GM12878 (cell line): Measurements from ENCODE around the gene IL34. TPM values are rescaled to one million over a fixed set of nuclear protein-coding genes. Genes with fewer than 3 reads are reported as not detected.

Experiments
- ATAC-seq: fragments of 200-7000 bp; cut with Tn5 transposase; 3 replicates; pipeline ENCODE4 v1.9.1; 2020; ENCODE audit warnings: mild to moderate bottlenecking, moderate library complexity
- BruUV-seq: library from RNA; stranded (reverse); fragments of 400-500 nt; replicated peaks from 2 replicates; lab custom pipeline; 2021; lab: Mats Ljungman, UMichigan
- CTCF ChIA-PET: fragments of 300-600 bp; sonication (Branson Sonifier 250); formaldehyde crosslinking; extraction: SDS; loops from one replicate; lab custom pipeline; 2021; ENCODE audit warnings: inconsistent platforms; lab: Yijun Ruan, JAX
- POLR2A ChIA-PET: fragments of 350-600 bp; formaldehyde crosslinking; extraction: SDS; loops from one replicate; lab custom pipeline; 2021; ENCODE audit warnings: inconsistent platforms; lab: Charles Lee
- RAD21 ChIA-PET: fragments of 300-600 bp; sonication (Branson Sonifier 250); formaldehyde crosslinking; loops from one replicate; lab custom pipeline; 2023; ENCODE audit warnings: antibody characterized with exemption; ENCODE audit not compliant: unreplicated experiment; lab: Charles Lee
- SMC1A ChIA-PET: fragments of 300-600 bp; sonication (Branson Sonifier 250); formaldehyde crosslinking; loops from one replicate; lab custom pipeline; 2023; ENCODE audit not compliant: unreplicated experiment, uncharacterized antibody; lab: Charles Lee
- DNase-seq: peaks from one replicate; pipeline ENCODE4 v3.0.0-alpha.2; 2011; ENCODE audit warnings: low read depth, low spot score
- FAIRE-seq: peaks from 3 replicates; lab custom pipeline; 2011; peaks lifted over from hg19 to GRCh38; lab: Jason Lieb, UNC
- H2AFZ ChIP-seq: 2 replicates; pipeline ENCODE4 v1.6.0; 2011; ENCODE audit warnings: low read depth, low read length, control low read depth; ENCODE audit not compliant: control insufficient read depth
- H3K27ac ChIP-seq: 2 replicates; pipeline ENCODE4 v1.5.1; 2011; ENCODE audit warnings: control low read depth; ENCODE audit not compliant: control insufficient read depth, insufficient read depth
- H3K27me3 ChIP-seq, 2 experiments: replicated peaks in 1 of 2; 2 replicates each; pipeline versions ENCODE4 v1.6.0 to v1.6.1; 2011; ENCODE audit warnings: low read length in 1 of 2; ENCODE audit not compliant: control insufficient read depth in 2 of 2, insufficient read depth in 2 of 2
- H3K36me3 ChIP-seq, 2 experiments: 2 replicates each; pipeline ENCODE4 v1.5.1; 2011; ENCODE audit warnings: low read length in 1 of 2; ENCODE audit not compliant: control insufficient read depth in 2 of 2, insufficient read depth in 2 of 2
- H3K4me1 ChIP-seq: 2 replicates; pipeline ENCODE4 v1.6.1; 2011; ENCODE audit warnings: mild to moderate bottlenecking, low read length, moderate library complexity, mixed read lengths; ENCODE audit not compliant: control insufficient read depth, insufficient read depth
- H3K4me2 ChIP-seq: 2 replicates; pipeline ENCODE4 v1.6.0; 2011; ENCODE audit warnings: control low read depth; ENCODE audit not compliant: control insufficient read depth, insufficient read depth
- H3K4me3 ChIP-seq: fragments of 200-600 bp; sonication (generic); 2 replicates; pipeline ENCODE4 v1.5.1; 2016
- H3K79me2 ChIP-seq: 2 replicates; pipeline ENCODE4 v1.6.0; 2011; ENCODE audit warnings: low read length; ENCODE audit not compliant: control insufficient read depth, insufficient read depth
- H3K9ac ChIP-seq: 2 replicates; pipeline ENCODE4 v1.8.0; 2011; ENCODE audit warnings: low read length, control low read depth, mixed read lengths; ENCODE audit not compliant: control insufficient read depth, insufficient read depth
- H3K9me3 ChIP-seq: replicated peaks from 3 replicates; pipeline ENCODE4 v1.5.1; 2011; ENCODE audit warnings: mild to moderate bottlenecking, low read length; ENCODE audit not compliant: control insufficient read depth, insufficient read depth
- H4K20me1 ChIP-seq: 2 replicates; pipeline ENCODE4 v1.6.0; 2011; ENCODE audit not compliant: control insufficient read depth, insufficient read depth
- CREM ChIP-seq: IDR thresholded peaks from 2 replicates; pipeline ENCODE4 v1.6.1; 2014; ENCODE audit warnings: antibody characterized with exemption, low read depth
- GATAD2B ChIP-seq: fragments of 450-650 bp; conservative IDR thresholded peaks from 2 replicates; pipeline ENCODE4 v1.6.1; 2017; ENCODE audit warnings: low read depth, mild to moderate bottlenecking, moderate library complexity
- HCFC1 ChIP-seq: fragments of 150-350 bp; IDR thresholded peaks from 2 replicates; pipeline ENCODE4 v1.6.1; 2014; ENCODE audit warnings: low read length
- HDGF ChIP-seq: fragments of 450-650 bp; IDR thresholded peaks from 2 replicates; pipeline ENCODE4 v1.6.1; 2016; ENCODE audit warnings: antibody characterized with exemption
- KAT2A ChIP-seq: conservative IDR thresholded peaks from 2 replicates; pipeline ENCODE4 v1.6.1; 2011; ENCODE audit warnings: low read depth, low read length; ENCODE audit not compliant: control insufficient read depth
- KLF5 ChIP-seq: fragments of 450-650 bp; IDR thresholded peaks from 2 replicates; pipeline ENCODE4 v1.6.1; 2014; ENCODE audit warnings: mild to moderate bottlenecking; ENCODE audit not compliant: partially characterized antibody
- MTA3 ChIP-seq: IDR thresholded peaks from 2 replicates; pipeline ENCODE4 v1.6.1; 2012; ENCODE audit warnings: low read length, inconsistent platforms, borderline replicate concordance
- PAX8 ChIP-seq: fragments of 450-650 bp; IDR thresholded peaks from 2 replicates; pipeline ENCODE4 v1.6.1; 2017; ENCODE audit warnings: mild to moderate bottlenecking, moderate library complexity
- SRF ChIP-seq, 2 experiments: IDR thresholded peaks; 2 replicates each; pipeline ENCODE4 v1.6.1; 2011; ENCODE audit warnings: low read depth in 2 of 2, low read length in 2 of 2, mild to moderate bottlenecking in 1 of 2, moderate library complexity in 1 of 2
- USF2 ChIP-seq: IDR thresholded peaks from 2 replicates; pipeline ENCODE4 v1.6.1; 2011; ENCODE audit warnings: low read depth, low read length, improper control_type of control experiment, borderline replicate concordance
- ZBED1 ChIP-seq: IDR thresholded peaks from 2 replicates; pipeline ENCODE4 v1.6.1; 2016; ENCODE audit warnings: borderline replicate concordance
- WGBS: methylation state at CpG from one replicate; pipeline ENCODE4 v1.1.6; 2016; ENCODE audit warnings: low lambda C conversion rate; ENCODE audit not compliant: insufficient replicate concordance, insufficient coverage; ENCODE audit errors: missing lambda C conversion rate; 5-methylcytosine and 5-hydroxymethylcytosine counted together
- in situ Hi-C: fragments of 300-500 bp; cut with MboI; formaldehyde crosslinking; loops from 9 replicates; pipeline ENCODE4 v1.14.3; 2018; ENCODE audit warnings: mixed read lengths
- intact Hi-C: fragments of 100-400 bp; cut with micrococcal nuclease; formaldehyde crosslinking; loops from one replicate; pipeline ENCODE4 v1.14.2; 2022; ENCODE audit not compliant: unreplicated experiment
- polyA plus RNA-seq, 11 experiments: library from polyadenylated mRNA; depleted of rRNA in 4 of 11; unstranded in 6 of 11; stranded (reverse) in 5 of 11; fragments of >200 nt; fragmentation: Nextera tagmentation in 4 of 11; fragmentation: Illumina TruSeq in 1 of 11; extraction: Ambion mirVana in 4 of 11; extraction: Trizol in 1 of 11; gene quantifications; 1 replicate in 1 of 11; 2 replicates in 10 of 11; pipeline versions ENCODE4 v1.2.1 to v1.2.3, GENCODE V29; 2011 to 2016; ENCODE audit warnings: inconsistent platforms in 2 of 11, missing spikeins in 2 of 11, low read depth in 1 of 11
- total RNA-seq, 4 experiments: library from RNA; depleted of rRNA in 3 of 4; stranded (reverse); fragments of >200 nt in 3 of 4; fragmentation: Illumina TruSeq in 1 of 4; extraction: Trizol in 1 of 4; gene quantifications; 2 replicates each; pipeline versions ENCODE4 v1.2.1 to v1.2.3, GENCODE V29; 2013 to 2021

The IL34 gene
- total and polyA plus RNA-seq, 10 of the 15 experiments (the other 5 are each of a cell fraction or from before 2014, with no cell fraction given) = 0.27 to 0.40 TPM; not detected in 8

GRCh38 chr16:70697594-70698170 is 51.3 kb downstream of the IL34 start:
- H3K9me3 ChIP-seq = no peaks in the 10 kb centered on the region
- WGBS = 78% methylated on average over 14 of the region's 14 CpGs
- H3K36me3 ChIP-seq = peaks cover 0 to 2% of the 10 kb centered on the region in 2 experiments; a peak in 3 of 4 replicates
- ChIA-PET POLR2A (no interaction called here), CTCF (no interaction called here), SMC1A (no interaction called here), RAD21 (no interaction called here)
- no peak overlapping the region for H3K4me2 ChIP-seq
- no peak overlapping the region for H3K27ac ChIP-seq
- BruUV-seq = no TSS peak
- in situ Hi-C loops (no loop called here), intact Hi-C loops (no loop called here)
- ATAC-seq (no peak), FAIRE-seq (no peak), DNase-seq (no peak)
- H3K4me3 ChIP-seq = no peak overlapping the region
- H4K20me1 ChIP-seq = no peaks in the 10 kb centered on the region
- H3K79me2 ChIP-seq = no peaks in the 10 kb centered on the region
- no peak overlapping the region for H2AFZ ChIP-seq
- no peak overlapping the region for H3K9ac ChIP-seq
- TF ChIP-seq MTA3 (no peak), SRF (IDR thresholded peaks at IDR 0.05; ENCODE audit: low read depth in 2 of 2, low read length in 2 of 2) (no peak), GATAD2B (no peak), CREM (no peak), HCFC1 (no peak), KAT2A (no peak), HDGF (no peak), KLF5 (no peak), USF2 (no peak), ZBED1 (no peak), PAX8 (no peak)
- H3K4me1 ChIP-seq = no peaks in the 10 kb centered on the region
- H3K27me3 ChIP-seq = no peaks in the 10 kb centered on the region
